Activated CD4-positive, alpha-beta T cell treated with anti-CD3 and anti-CD28 coated beads, Interleukin-2, amount 50 U/mL, for 24 hours (primary cell): Measurements from ENCODE around the gene AIFM3.

ENCODE experiments used
- DNase-seq, 2 donors: peaks; one replicate each; pipeline ENCODE4 v3.0.0-alpha.2; 2020; ENCODE audit warnings: low read depth in 1 of 2, low spot score in 1 of 2

AIFM3 gene

GRCh38 chr22:21025763-21026755, 59.0 kb downstream of the AIFM3 start:
- DNase-seq, result no peak

GRCh38 chr22:21026783-21027692, 60.0 kb downstream of the AIFM3 start:
- no peak for DNase-seq

- DNase-seq, result no peak
Measured at GRCh38 chr22:21028277-21029251, 61.5 kb downstream of the AIFM3 start.

GRCh38 chr22:21029486-21030025, 62.5 kb downstream of the AIFM3 start:
- DNase-seq, result no peak

GRCh38 chr22:21030032-21030431, 63.0 kb downstream of the AIFM3 start:
- DNase-seq, result no peak
